ENCODE measurements around the gene SLC22A12. TPM values are rescaled to one million over a fixed set of nuclear protein-coding genes. Genes with fewer than 3 reads are reported as not detected.

The SLC22A12 gene
- total RNA-seq, 2 donors from 2014 or later = not detected

- Mint-ChIP-seq H3K9me3 (no peaks in the 10 kb centered on the region), H3K27ac (no peak overlapping the region), H3K36me3 (ENCODE audit: low read depth) (no peaks in the 10 kb centered on the region), H3K4me1 (no peaks in the 10 kb centered on the region), H3K4me3 (no peak overlapping the region), H3K27me3 (ENCODE audit: insufficient read depth) (peaks cover 50% of the 10 kb centered on the region)
- no peak overlapping the region for H3K27ac ChIP-seq (ENCODE audit: low read depth, low read length)
- H3K4me1 ChIP-seq (ENCODE audit: control insufficient read depth, insufficient read depth, low read length) = no peaks in the 10 kb centered on the region
- no peak overlapping the region for H3K4me3 ChIP-seq (ENCODE audit: low read length)
- H3K27me3 ChIP-seq (ENCODE audit: control insufficient read depth, insufficient read depth, low read length, poor library complexity, severe bottlenecking) = no peaks in the 10 kb centered on the region
- no peak for DNase-seq
- H3K36me3 ChIP-seq (ENCODE audit: control insufficient read depth, insufficient read depth, low read length) = no peaks in the 10 kb centered on the region
- no peaks in the 10 kb centered on the region for H3K9me3 ChIP-seq (ENCODE audit: control insufficient read depth, low read length)
- no peak overlapping the region for H3K9ac ChIP-seq (ENCODE audit: extremely low read depth, low read length, poor library complexity, severe bottlenecking)
- 86 to 97% methylated on average over 6 of the region's 6 CpGs for WGBS, 2 experiments (ENCODE audit: insufficient coverage in 1 of 2, insufficient read length in 1 of 2)
- TF ChIP-seq CTCF (conservative IDR thresholded peaks at IDR 0.05) = no peak
Measured at GRCh38 chr11:64629103-64629502, 38.1 kb downstream of the SLC22A12 start.

GRCh38 chr11:64629796-64630562, 39.0 kb downstream of the SLC22A12 start:
- peaks cover 59% of the 10 kb centered on the region for H3K27me3 Mint-ChIP-seq (ENCODE audit: insufficient read depth)
- H3K36me3 ChIP-seq (ENCODE audit: control insufficient read depth, insufficient read depth, low read length) = no peaks in the 10 kb centered on the region

GRCh38 chr11:64631675-64632074, 40.7 kb downstream of the SLC22A12 start:
- TF ChIP-seq CTCF (conservative IDR thresholded peaks at IDR 0.05) = no peak
- H3K4me3 Mint-ChIP-seq = no peak overlapping the region
- H3K4me3 ChIP-seq (ENCODE audit: low read length) = no peak overlapping the region
- H3K27me3 ChIP-seq (ENCODE audit: control insufficient read depth, insufficient read depth, low read length, poor library complexity, severe bottlenecking) = no peaks in the 10 kb centered on the region
- no peak overlapping the region for H3K9ac ChIP-seq (ENCODE audit: extremely low read depth, low read length, poor library complexity, severe bottlenecking)
- H3K27me3 Mint-ChIP-seq (ENCODE audit: insufficient read depth) = peaks cover 70% of the 10 kb centered on the region
- H3K4me1 Mint-ChIP-seq = no peaks in the 10 kb centered on the region
- no peak overlapping the region for H3K27ac ChIP-seq (ENCODE audit: low read depth, low read length)
- DNase-seq = no peak
- H3K36me3 Mint-ChIP-seq (ENCODE audit: low read depth) = no peaks in the 10 kb centered on the region
- no peaks in the 10 kb centered on the region for H3K36me3 ChIP-seq (ENCODE audit: control insufficient read depth, insufficient read depth, low read length)
- no peaks in the 10 kb centered on the region for H3K9me3 ChIP-seq (ENCODE audit: control insufficient read depth, low read length)
- H3K4me1 ChIP-seq (ENCODE audit: control insufficient read depth, insufficient read depth, low read length) = no peaks in the 10 kb centered on the region
- H3K27ac Mint-ChIP-seq = no peak overlapping the region
- 93 to 94% methylated on average over 3 to 4 of the region's 4 CpGs for WGBS, 2 experiments (ENCODE audit: insufficient coverage in 1 of 2, insufficient read length in 1 of 2)
- no peaks in the 10 kb centered on the region for H3K9me3 Mint-ChIP-seq

More at GRCh38 chr11:64629796-64630562, 39.0 kb downstream of the SLC22A12 start:
- Mint-ChIP-seq H3K27ac (no peak overlapping the region), H3K4me3 (no peak overlapping the region), H3K9me3 (no peaks in the 10 kb centered on the region), H3K4me1 (no peaks in the 10 kb centered on the region), H3K36me3 (ENCODE audit: low read depth) (no peaks in the 10 kb centered on the region)
- no peak overlapping the region for H3K27ac ChIP-seq (ENCODE audit: low read depth, low read length)
- H3K27me3 ChIP-seq (ENCODE audit: control insufficient read depth, insufficient read depth, low read length, poor library complexity, severe bottlenecking) = no peaks in the 10 kb centered on the region
- H3K4me1 ChIP-seq (ENCODE audit: control insufficient read depth, insufficient read depth, low read length) = no peaks in the 10 kb centered on the region
- WGBS, 2 experiments (ENCODE audit: insufficient coverage in 1 of 2, insufficient read length in 1 of 2) = 66 to 82% methylated on average over 39 to 56 of the region's 56 CpGs
- no peak overlapping the region for H3K4me3 ChIP-seq (ENCODE audit: low read length)
- H3K9ac ChIP-seq (ENCODE audit: extremely low read depth, low read length, poor library complexity, severe bottlenecking) = no peak overlapping the region
- H3K9me3 ChIP-seq (ENCODE audit: control insufficient read depth, low read length) = no peaks in the 10 kb centered on the region
- TF ChIP-seq CTCF (conservative IDR thresholded peaks at IDR 0.05) = peak; percentile 70
- peak; percentile 99 for DNase-seq

All from endodermal cell (in vitro differentiated cells).